ENCODE measurements around the gene AHI1. TPM values are rescaled to one million over a fixed set of nuclear protein-coding genes. Genes with fewer than 3 reads are reported as not detected.

AHI1 gene
- total RNA-seq, 4 donors from 2014 or later = 17.3 to 50.4 (median 24.5) TPM

GRCh38 chr6:135475292-135475886, 22.2 kb downstream of the AHI1 start:
- TF ChIP-seq, protein P1, sequence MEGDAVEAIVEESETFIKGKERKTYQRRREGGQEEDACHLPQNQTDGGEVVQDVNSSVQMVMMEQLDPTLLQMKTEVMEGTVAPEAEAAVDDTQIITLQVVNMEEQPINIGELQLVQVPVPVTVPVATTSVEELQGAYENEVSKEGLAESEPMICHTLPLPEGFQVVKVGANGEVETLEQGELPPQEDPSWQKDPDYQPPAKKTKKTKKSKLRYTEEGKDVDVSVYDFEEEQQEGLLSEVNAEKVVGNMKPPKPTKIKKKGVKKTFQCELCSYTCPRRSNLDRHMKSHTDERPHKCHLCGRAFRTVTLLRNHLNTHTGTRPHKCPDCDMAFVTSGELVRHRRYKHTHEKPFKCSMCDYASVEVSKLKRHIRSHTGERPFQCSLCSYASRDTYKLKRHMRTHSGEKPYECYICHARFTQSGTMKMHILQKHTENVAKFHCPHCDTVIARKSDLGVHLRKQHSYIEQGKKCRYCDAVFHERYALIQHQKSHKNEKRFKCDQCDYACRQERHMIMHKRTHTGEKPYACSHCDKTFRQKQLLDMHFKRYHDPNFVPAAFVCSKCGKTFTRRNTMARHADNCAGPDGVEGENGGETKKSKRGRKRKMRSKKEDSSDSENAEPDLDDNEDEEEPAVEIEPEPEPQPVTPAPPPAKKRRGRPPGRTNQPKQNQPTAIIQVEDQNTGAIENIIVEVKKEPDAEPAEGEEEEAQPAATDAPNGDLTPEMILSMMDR (IDR thresholded peaks at IDR 0.05; ENCODE audit: low read depth) = no peak

DNA sequence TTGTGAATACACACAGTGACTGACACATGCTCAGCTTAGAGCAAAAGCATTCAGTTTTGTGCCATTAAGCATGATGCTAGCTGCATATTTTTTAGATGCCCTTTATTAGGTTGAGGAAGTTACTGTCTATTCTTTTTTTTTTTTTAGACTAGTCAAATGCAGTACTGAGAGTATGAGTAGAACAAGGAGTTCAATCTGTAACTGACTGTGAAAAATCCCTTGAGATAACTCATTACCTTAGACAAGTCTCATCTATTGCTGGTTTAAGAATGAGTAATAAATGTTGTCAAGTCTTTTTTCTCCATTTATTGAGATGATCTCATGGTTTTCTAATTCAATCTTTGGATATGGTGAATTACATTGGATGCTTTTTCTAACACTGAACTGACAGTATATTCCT, 23.2 kb downstream of the AHI1 start:
- TF ChIP-seq, protein P1 (IDR thresholded peaks at IDR 0.05; ENCODE audit: low read depth) = no peak

DNA sequence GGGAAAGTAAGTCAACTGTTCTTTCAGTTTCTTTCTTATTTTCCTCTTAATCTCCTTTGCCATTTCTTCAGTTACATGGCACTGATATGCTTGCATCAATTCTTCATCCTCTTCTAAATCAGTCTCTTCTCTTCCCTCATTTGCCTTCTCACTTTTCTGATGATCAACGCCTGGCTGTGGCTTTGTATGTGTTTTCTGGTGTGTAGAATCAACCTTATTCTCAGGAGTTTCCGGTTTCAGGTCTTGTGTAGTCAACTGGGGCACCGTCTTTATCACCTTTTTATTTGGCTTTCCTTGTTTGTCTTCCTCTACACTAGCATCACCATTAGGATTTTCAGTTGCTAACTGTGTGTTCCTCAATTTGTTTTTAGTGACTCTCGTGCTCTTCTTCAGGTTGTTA, 31.6 kb downstream of the AHI1 start:
- TF ChIP-seq, protein P1 (IDR thresholded peaks at IDR 0.05; ENCODE audit: low read depth) = no peak

DNA sequence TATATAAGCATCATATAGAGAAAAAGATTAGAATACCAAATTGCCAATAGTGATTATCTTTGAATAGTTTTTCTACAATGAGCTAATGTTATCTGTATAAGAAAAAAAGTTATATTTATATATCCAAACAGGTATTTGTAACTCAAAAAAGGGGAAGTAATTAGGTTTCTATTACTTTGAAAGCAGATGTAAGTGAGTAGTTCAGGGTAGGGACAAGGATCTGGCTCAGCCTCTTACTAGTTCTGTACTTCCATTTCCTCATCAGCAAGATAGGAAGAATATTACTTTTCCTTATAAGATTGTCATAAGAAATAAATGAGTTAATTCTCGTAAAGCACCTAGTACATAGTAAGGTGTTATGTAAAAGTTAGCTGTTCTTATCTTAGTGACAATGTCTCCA, 32.2 kb downstream of the AHI1 start:
- TF ChIP-seq, protein P1 (IDR thresholded peaks at IDR 0.05; ENCODE audit: low read depth) = no peak

- TF ChIP-seq, protein P1 (IDR thresholded peaks at IDR 0.05; ENCODE audit: low read depth) = no peak
These were observed 32.9 kb downstream of the AHI1 start for GRCh38 chr6:135464634-135465033.

- TF ChIP-seq, protein P1 (IDR thresholded peaks at IDR 0.05; ENCODE audit: low read depth) = no peak
These were observed 36.3 kb downstream of the AHI1 start for GRCh38 chr6:135461208-135461607.

DNA sequence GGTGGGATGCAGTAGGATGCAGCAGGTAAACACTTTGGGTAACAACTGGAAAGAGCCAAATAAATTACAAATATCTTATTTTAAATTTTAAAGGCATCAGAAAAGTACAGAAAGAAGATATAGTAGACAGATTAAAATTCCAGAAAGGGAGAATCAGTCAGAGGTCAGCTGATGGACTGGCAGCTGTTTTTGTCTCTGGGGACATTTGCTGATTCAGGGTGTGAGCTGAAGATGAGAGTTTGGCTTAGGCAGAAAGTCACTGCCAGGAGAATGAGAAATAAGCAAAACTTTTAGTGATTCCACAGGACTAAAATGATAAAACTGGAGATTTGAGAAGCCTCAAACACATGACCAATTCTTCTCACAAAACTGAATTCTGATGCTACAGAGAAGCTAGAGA, 39.5 kb downstream of the AHI1 start:
- TF ChIP-seq, protein P1 (IDR thresholded peaks at IDR 0.05; ENCODE audit: low read depth) = no peak
